NAMALWA (cell line): ENCODE results near the gene CRYAB.
A peak's percentile ranks its signal among the peaks of the same experiment; 100 is the strongest.
"Not testable (repeated sequence)": the region's sequence is repeated elsewhere in the genome, so short reads cannot be mapped to it uniquely, and the experiment has no call there.

Source experiments
- DNase-seq: peaks from one replicate; pipeline ENCODE4 v3.0.0-alpha.2; 2015; ENCODE audit warnings: low spot score

The CRYAB gene

GRCh38 chr11:111908639-111909305 lies 2.8 kb downstream of the CRYAB start:
- DNase-seq, result no peak

GRCh38 chr11:111906680-111907079 lies 4.9 kb downstream of the CRYAB start:
- no peak for DNase-seq

GRCh38 chr11:111905411-111905810 lies 6.2 kb downstream of the CRYAB start:
- no peak for DNase-seq

- no peak for DNase-seq
Measured at GRCh38 chr11:111886844-111887243, 24.7 kb downstream of the CRYAB start.

GRCh38 chr11:111886032-111886431 lies 25.5 kb downstream of the CRYAB start:
- no peak for DNase-seq

GRCh38 chr11:111885053-111885452 lies 26.5 kb downstream of the CRYAB start:
- not testable (repeated sequence) for DNase-seq

GRCh38 chr11:111882202-111882601 lies 29.4 kb downstream of the CRYAB start:
- DNase-seq, result no peak

GRCh38 chr11:111879637-111879960 lies 32.0 kb downstream of the CRYAB start:
- no peak for DNase-seq

GRCh38 chr11:111878849-111879636 lies 32.5 kb downstream of the CRYAB start, which contains the start of the genes CFAP68 and FDXACB1:
CFAP68 (plus strand) TSS chr11:111879541; CDS start chr11:111879561, 20 bp downstream.
FDXACB1 (minus strand) TSS chr11:111879165; CDS start chr11:111879132, 33 bp downstream.
- peak; percentile 99 for DNase-seq

- no peak for DNase-seq
Measured at GRCh38 chr11:111878385-111878848, 33.2 kb downstream of the CRYAB start.

GRCh38 chr11:111871693-111872161 lies 39.8 kb downstream of the CRYAB start:
- no peak for DNase-seq

- DNase-seq, result peak; percentile 81
Measured at GRCh38 chr11:111870886-111871692, 40.5 kb downstream of the CRYAB start, which contains the start of gene ALG9. ALG9 (minus strand) TSS chr11:111871581; CDS start chr11:111871482, 99 bp downstream.

GRCh38 chr11:111870522-111870885 lies 41.1 kb downstream of the CRYAB start:
- no peak for DNase-seq

GRCh38 chr11:111870113-111870512 lies 41.5 kb downstream of the CRYAB start:
- no peak for DNase-seq

- DNase-seq, result no peak
Measured at GRCh38 chr11:111860257-111860656, 51.3 kb downstream of the CRYAB start.
